NCI-H345 (cell line): Measurements from ENCODE around the gene CCDC85C.

Experiments
- DNase-seq: peaks from one replicate; lab custom pipeline; 2025; lab: John Stamatoyannopoulos, UW

The CCDC85C gene

GRCh38 chr14:99556134-99556791, 47.7 kb downstream of the CCDC85C start:
- no peak for DNase-seq

- no peak for DNase-seq
Measured at GRCh38 chr14:99554757-99555531, 49.1 kb downstream of the CCDC85C start.

DNA sequence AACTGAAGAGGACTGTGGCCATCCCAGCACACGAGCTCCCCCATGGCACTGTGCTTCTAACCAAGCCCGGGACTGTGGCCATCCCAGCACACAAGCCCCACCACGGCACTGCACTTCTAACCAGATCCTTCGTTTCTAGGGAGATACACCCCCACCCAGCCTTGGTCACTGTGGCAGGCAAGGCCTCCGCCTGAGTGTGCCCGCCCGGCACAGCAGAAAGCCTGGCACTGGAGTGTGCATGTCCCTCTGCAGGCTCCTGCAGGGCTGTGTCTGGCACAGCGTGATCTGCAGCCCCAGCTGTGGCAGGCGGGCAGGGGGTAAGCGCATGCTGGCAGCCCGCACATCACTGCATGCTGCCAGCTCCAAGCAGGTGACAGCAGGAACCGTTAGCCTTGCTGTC, 49.8 kb downstream of the CCDC85C start:
- DNase-seq = peak; percentile 58

GRCh38 chr14:99552572-99553216, 51.3 kb downstream of the CCDC85C start:
- no peak for DNase-seq

GRCh38 chr14:99552021-99552553, 51.9 kb downstream of the CCDC85C start:
- DNase-seq = no peak

DNA sequence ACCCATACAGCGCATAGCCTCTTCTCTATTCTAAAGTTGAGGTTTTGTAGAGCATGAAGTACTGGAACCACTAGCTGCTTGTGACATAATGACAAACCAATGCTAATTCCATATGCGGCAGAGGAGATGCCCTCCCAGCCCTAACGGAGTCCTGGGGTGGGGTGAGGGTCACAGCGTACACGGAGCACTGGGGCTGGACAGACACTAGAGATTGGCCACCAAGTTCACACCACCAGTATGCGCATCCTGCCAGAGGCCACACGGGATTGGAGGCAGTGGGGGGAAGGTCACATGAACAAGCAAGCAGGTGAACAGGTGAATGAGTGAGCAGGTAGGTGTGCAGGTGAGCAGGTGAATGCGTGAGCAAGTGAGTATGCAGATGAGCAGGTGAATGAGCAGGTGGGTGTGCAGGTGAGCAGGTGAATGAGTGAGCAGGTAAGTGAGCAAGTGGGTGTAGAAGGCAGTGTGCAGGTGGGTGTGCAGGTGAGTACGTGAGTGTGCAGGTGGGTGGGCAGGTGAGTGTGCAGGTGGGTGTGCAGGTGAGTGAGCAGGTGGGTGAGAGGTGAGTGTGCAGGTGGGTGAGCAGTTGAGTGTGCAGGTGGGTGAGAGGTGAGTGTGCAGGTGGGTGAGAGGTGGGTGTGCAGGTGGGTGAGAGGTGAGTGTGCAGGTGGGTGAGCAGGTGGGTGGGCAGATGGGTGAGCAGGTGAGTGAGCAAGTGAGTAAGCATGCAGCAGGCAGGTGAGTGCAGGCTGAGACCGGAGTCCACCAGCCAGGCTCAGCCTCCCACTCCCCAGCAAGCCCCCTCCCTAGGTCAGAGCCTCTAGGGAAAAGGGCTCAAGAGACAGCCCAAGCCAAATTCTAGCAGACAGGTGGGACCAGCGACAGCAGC, 52.7 kb downstream of the CCDC85C start:
- DNase-seq = no peak

- no peak for DNase-seq
Measured at GRCh38 chr14:99550387-99550992, 53.5 kb downstream of the CCDC85C start.

DNA sequence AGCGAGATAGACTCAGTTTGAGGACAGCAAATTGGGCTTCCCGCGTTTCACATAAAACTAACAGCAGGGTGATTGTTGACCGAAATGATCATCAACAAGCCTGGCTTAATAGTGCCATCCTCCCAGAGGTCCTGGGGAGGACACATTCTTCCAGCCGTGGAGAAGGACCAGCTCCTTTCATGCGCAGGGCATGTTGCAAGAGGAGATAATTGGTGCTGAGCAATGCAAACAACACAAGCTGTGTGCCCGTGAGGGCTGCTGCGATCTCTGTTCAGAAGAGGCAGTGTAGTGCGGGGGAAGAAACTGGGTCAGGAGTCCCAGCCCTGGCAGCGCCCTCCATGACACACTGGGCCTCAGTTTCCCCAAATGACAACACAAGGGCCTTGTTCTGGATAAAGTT, 54.3 kb downstream of the CCDC85C start:
- peak; percentile 81 for DNase-seq

DNA sequence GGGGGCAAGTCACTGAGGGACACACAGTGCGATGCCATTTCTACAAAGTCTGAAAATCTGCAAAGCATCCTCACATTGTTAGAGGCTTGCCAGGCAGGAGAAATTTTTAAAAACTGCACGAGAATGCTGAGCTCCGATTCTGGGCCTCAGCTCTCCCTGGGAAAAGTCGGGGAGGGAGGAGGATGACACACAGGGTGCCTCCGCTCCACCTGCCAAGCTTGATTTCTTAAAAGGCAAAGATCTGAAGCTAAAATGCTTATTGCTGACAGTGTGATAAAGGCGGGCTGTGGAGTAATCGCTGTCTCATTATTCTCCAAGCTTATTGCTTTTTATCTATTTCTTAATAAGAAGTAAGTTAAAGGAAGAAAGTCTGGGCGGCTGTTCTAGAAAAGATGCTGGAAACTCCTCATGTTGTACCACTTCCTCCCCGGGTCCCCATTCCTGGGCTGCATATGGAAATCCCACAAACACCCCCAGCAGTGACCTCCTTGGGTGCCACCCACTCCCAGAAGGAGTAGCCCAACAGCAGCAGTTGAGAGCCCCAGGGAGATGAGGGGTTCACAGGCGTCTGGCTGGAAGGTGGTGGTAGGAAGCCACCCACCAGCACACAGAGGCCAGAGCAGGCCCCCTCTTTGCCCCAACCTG, 55.0 kb downstream of the CCDC85C start:
- no peak for DNase-seq

- DNase-seq = peak; percentile 81
Measured at GRCh38 chr14:99548255-99548654, 55.8 kb downstream of the CCDC85C start.

DNA sequence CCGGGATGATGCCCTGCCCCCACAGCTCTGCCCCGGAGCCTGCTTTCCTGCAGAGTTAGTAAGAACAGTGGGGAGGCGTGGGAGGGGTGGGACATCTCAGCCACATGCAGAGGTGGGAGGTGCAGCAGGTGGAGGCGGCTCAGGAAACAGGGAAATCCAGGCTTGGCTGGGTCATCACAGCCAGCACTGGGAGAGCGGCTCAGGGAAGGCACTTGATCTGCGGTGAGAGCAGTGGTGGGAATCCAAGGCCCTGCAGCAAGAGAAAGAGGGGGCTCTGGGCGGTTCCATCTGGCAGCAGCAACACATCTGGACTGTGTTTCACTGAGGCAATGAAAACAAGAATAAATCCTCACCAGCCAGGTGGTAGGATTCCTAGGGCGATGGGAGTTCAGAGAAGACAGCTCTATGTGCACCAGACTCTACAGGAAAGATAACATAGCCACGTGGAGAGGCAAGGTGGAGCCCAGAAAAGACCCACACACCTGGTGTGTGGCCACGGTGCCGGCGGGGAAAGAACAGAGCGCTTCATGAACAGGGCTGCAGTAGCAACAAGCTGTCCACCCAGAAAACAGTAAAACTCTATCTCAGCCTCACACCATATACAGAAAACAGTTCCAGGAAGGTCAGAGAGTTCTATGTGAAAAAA, 57.6 kb downstream of the CCDC85C start:
- peak; percentile 55 for DNase-seq

GRCh38 chr14:99545586-99545985, 58.4 kb downstream of the CCDC85C start:
- no peak for DNase-seq

DNA sequence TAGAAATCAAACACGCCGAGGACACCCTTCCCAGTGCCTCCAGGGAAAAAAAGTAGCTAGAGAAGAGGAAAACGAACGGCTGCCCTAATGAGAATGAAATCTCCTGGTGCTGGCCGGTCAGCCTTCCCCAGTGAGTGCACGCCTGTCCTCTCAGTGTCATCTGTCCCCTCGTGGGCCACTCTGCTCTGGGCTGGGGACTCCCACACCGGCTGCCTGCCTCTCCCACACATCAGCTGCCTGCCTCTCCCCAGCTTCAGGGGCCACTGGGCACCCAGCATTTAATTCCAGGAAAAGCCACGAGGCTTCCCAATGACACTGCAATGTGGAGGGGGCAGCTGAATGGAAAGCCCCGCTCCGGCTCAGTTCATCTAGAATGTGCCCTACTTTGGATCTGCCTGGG, 59.0 kb downstream of the CCDC85C start:
- no peak for DNase-seq

DNA sequence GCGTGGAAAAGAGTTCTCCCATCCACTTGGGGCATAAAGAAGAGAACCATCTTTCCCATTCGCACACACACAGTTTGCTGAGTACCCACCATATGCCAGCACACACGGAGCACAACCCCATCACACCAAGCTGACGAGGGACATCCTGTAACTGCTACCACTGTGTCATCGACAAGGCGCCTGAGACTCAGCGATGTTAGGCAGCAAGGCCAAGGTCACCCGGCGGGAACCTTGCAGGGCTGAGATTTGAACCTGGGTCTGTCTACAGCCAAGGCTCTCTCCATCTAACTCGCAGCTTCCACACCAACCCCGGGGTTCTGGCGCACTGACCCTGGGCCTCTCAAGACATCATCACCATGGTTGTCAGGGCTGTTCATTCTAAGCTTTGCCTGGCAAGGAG, 60.0 kb downstream of the CCDC85C start:
- DNase-seq = no peak

DNA sequence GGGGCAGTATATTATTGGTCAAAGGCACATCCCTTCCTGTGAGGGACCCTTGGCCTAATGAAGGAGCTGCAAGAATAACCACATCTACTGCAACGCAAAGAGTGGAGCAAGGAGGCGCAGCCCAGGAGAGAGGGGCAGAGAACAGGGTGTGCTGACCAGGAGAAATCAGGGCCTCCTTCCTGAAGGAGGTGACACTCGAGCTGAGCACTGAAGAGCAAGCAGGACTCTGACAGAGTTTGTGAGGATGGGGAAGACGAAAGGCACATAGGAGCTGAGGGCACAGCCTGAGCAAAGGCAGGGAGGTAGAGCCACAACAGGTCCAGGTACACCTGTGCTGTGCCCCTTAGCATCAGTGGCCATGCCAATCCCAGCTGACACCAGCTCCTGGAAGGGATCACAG, 60.6 kb downstream of the CCDC85C start:
- no peak for DNase-seq

DNA sequence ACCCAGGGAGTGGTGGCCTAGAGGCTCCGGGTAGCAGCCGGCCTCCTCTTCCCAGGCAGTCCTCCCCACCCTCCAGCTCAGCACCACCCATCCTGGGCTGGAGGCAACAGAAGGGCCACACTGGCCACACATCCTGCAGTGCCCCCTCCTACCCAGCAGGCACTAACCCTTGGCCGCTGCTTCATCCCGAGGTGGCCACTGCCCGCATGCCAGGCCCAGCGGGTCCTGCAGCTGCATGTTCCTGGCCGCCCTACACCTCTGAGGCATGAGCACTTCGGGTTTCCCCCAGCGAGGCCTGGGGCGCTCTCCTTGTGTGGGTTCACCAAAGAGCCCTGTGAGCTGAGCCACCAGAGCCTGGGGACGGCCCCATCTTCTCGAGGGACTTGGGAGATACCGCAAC, 61.4 kb downstream of the CCDC85C start:
- no peak for DNase-seq

- no peak for DNase-seq
Measured at GRCh38 chr14:99541677-99542470, 62.1 kb downstream of the CCDC85C start.

GRCh38 chr14:99541211-99541610, 62.8 kb downstream of the CCDC85C start:
- DNase-seq = no peak

GRCh38 chr14:99540196-99541032, 63.6 kb downstream of the CCDC85C start:
- DNase-seq = no peak
